CD4-positive, alpha-beta T cell (primary cell): ENCODE measurements around the gene HNRNPA1L2. TPM values are rescaled to one million over a fixed set of nuclear protein-coding genes. Genes with fewer than 3 reads are reported as not detected.

ENCODE experiments used
- total RNA-seq, 174 experiments: library from RNA in 2 of 174; stranded (reverse) in 2 of 174; gene quantifications; one replicate each; pipeline ENCODE4 v1.2.3 and lab custom pipeline; 2021 to 2026

HNRNPA1L2 gene
- total RNA-seq, 2 experiments from 2014 or later, result 15.5 to 17.1 TPM

Other genes with a start within 250 kb of the HNRNPA1L2 start
- gene THSD1, start 236.3 kb upstream of the HNRNPA1L2 start, total RNA-seq, result under 1 TPM; 0.53 to 0.60 TPM
- 10 to 100 TPM; 29.9 to 31.0 TPM for gene VPS36, start 191.8 kb upstream of the HNRNPA1L2 start, total RNA-seq
- 10 to 100 TPM; 68.1 to 70.2 TPM for gene CKAP2, start 187.0 kb upstream of the HNRNPA1L2 start, total RNA-seq
- gene SUGT1, start 10.4 kb downstream of the HNRNPA1L2 start, total RNA-seq, result 10 to 100 TPM; 18.5 to 20.1 TPM
- not detected for gene CNMD, start 97.4 kb downstream of the HNRNPA1L2 start, total RNA-seq
- gene PCDH8, start 206.2 kb downstream of the HNRNPA1L2 start, total RNA-seq, result not detected